GM19025 (cell line): Measurements from ENCODE around the gene SDHAF1.
"Not testable (repeated sequence)": the region's sequence is repeated elsewhere in the genome, so short reads cannot be mapped to it uniquely, and the experiment has no call there.

Experiments used
- ATAC-seq: cut with Tn5 transposase; IDR thresholded peaks from one replicate; pipeline ENCODE4 v1.9.1; 2021; ENCODE audit warnings: mild to moderate bottlenecking, low read depth, moderate library complexity; ENCODE audit not compliant: unreplicated experiment

SDHAF1 gene

GRCh38 chr19:36014012-36014924 is 19.3 kb downstream of the SDHAF1 start, which contains the start of gene ALKBH6:
Gene ALKBH6 (minus strand): TSS chr19:36014213. CDS start chr19:36013397, 816 bp downstream.
- peak; percentile 95 for ATAC-seq

- ATAC-seq, result no peak
These were observed 24.2 kb downstream of the SDHAF1 start for GRCh38 chr19:36019061-36019670.

- no peak for ATAC-seq
These were observed 28.4 kb downstream of the SDHAF1 start for GRCh38 chr19:36023432-36023831.

GRCh38 chr19:36025541-36025940 is 30.6 kb downstream of the SDHAF1 start:
- no peak for ATAC-seq

GRCh38 chr19:36026091-36026876 is 31.3 kb downstream of the SDHAF1 start:
- ATAC-seq, result no peak

- no peak for ATAC-seq
These were observed 32.7 kb downstream of the SDHAF1 start for GRCh38 chr19:36027696-36028095.

GRCh38 chr19:36028313-36029041 is 33.5 kb downstream of the SDHAF1 start:
- ATAC-seq, result no peak

- no peak for ATAC-seq
These were observed 35.5 kb downstream of the SDHAF1 start for GRCh38 chr19:36030264-36031148.

GRCh38 chr19:36031308-36031707 is 36.3 kb downstream of the SDHAF1 start:
- no peak for ATAC-seq

GRCh38 chr19:36032251-36033104 is 37.5 kb downstream of the SDHAF1 start, which contains the start of gene CLIP3:
Gene CLIP3 (minus strand): TSS chr19:36032873. CDS start chr19:36032357, 516 bp downstream.
- ATAC-seq, result no peak

GRCh38 chr19:36040495-36040894 is 45.5 kb downstream of the SDHAF1 start:
- no peak for ATAC-seq

GRCh38 chr19:36041092-36041491 is 46.1 kb downstream of the SDHAF1 start:
- not testable (repeated sequence) for ATAC-seq

GRCh38 chr19:36041831-36042230 is 46.8 kb downstream of the SDHAF1 start:
- no peak for ATAC-seq

- no peak for ATAC-seq
These were observed 49.0 kb downstream of the SDHAF1 start for GRCh38 chr19:36043952-36044351.
